ENCODE measurements around the gene RIC8B.

- no peak for TF ChIP-seq CTCF (IDR thresholded peaks at IDR 0.05)
- no peak for TF ChIP-seq POLR2AphosphoS5 (IDR thresholded peaks at IDR 0.05)
- TF ChIP-seq POLR2A (IDR thresholded peaks at IDR 0.05), result no peak
Observed at GRCh38 chr12:106759526-106760183, 14.8 kb upstream of the RIC8B start.

Measured in sigmoid colon (tissue), 4 donors.